ENCODE data around the gene SSTR3.

SSTR3 gene

GRCh38 chr22:37229012-37229804 lies 16.9 kb upstream of the SSTR3 start:
- DNase-seq (ENCODE audit: low read depth in 2 of 2), result no peak

- no peak for DNase-seq (ENCODE audit: low read depth in 2 of 2)
Observed at GRCh38 chr22:37228106-37229011, 16.1 kb upstream of the SSTR3 start.

- no peak for DNase-seq (ENCODE audit: low read depth in 2 of 2)
Observed at GRCh38 chr22:37226514-37226913, 14.2 kb upstream of the SSTR3 start.

DNA sequence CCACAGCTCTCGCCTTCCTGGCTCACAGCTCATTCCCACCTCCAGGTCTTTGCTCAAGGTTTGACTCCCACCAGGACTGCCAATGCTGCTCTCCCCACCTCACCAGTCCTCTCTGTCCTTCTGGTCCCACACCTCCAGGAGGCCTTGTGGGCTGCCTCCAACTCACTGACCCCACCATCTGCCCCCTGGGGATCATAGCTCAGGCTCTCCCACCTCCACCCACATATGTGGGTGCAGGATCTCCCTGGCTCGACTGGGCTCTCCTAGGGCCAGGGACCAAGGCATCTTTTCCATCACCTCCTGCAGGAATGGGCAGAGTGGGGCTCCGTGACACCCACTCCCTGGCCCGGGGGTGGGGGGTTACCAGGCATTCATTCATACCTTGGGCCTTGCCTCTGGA lies 13.8 kb upstream of the SSTR3 start:
- DNase-seq (ENCODE audit: low read depth in 2 of 2), result no peak

GRCh38 chr22:37225481-37225880 lies 13.2 kb upstream of the SSTR3 start:
- no peak for DNase-seq (ENCODE audit: low read depth in 2 of 2)

- DNase-seq (ENCODE audit: low read depth in 2 of 2), result no peak
Observed at GRCh38 chr22:37224757-37225420, 12.6 kb upstream of the SSTR3 start.

GRCh38 chr22:37223965-37224551 lies 11.8 kb upstream of the SSTR3 start:
- DNase-seq (ENCODE audit: low read depth in 2 of 2), result no peak

GRCh38 chr22:37222440-37222971 lies 10.2 kb upstream of the SSTR3 start:
- DNase-seq (ENCODE audit: low read depth in 2 of 2), result no peak

DNA sequence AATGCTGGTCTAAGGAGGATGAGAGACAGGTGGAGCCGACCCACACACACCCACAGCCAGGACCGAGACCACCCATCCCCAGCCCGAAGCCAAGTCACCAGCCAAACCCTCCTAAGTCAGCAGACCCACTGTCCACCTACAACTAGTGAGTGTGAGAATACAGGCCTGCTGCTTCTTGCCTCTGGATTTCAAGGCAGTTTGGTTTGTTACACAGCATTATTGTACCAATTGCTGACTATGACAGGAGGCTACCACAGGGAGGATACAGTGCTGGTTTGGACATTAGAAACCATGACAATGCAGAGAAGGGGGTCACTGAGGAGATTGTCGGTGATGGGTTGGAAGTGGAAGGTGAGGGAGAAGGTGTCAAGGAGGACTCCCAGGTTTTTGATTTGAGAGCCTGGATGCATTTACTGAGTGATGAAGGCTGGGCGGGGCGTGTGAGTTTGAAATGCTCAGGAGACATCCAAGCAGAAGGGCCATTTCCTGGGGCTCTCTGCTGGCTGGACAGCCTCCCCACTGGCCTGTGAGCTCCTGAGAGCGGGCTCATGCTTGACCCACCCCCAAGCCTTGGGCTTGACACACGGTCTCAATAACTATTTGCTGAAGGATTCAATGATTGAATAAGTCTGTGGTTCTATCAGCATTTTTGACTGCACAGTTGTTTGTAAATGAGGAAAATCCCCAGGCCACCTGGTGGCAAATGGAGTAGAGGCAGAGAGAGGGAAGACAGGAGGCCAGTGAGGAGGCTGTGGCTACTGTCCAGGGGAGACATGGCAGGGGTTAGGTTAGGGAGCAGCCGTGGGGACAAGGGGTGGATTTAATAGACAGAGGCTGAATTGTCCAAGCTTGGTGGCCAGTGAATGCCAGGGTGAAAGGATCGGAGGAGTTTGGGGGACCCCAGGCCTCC lies 9.4 kb upstream of the SSTR3 start:
- DNase-seq (ENCODE audit: low read depth in 2 of 2), result no peak

GRCh38 chr22:37220543-37220981 lies 8.3 kb upstream of the SSTR3 start:
- no peak for DNase-seq (ENCODE audit: low read depth in 2 of 2)

DNA sequence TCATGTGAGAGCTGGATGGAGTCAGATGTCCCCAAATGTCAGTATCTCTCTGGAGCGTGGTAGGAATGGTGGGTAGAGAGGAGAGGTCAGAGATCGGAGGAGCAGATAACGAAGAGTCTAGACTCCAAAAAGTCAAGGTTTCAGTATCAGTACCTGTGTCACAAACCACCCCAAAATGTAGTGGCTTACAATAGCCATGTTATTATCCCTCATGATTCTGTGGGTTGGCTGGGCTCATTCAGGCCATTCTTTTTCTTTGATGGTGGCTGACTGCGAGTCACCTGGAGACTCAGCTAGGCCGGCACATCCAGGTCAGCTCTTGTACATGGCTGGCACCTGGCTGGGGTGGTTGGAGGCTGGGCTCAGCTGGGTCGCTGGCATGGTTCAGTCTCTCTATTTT lies 7.3 kb upstream of the SSTR3 start:
- no peak for DNase-seq (ENCODE audit: low read depth in 2 of 2)

DNA sequence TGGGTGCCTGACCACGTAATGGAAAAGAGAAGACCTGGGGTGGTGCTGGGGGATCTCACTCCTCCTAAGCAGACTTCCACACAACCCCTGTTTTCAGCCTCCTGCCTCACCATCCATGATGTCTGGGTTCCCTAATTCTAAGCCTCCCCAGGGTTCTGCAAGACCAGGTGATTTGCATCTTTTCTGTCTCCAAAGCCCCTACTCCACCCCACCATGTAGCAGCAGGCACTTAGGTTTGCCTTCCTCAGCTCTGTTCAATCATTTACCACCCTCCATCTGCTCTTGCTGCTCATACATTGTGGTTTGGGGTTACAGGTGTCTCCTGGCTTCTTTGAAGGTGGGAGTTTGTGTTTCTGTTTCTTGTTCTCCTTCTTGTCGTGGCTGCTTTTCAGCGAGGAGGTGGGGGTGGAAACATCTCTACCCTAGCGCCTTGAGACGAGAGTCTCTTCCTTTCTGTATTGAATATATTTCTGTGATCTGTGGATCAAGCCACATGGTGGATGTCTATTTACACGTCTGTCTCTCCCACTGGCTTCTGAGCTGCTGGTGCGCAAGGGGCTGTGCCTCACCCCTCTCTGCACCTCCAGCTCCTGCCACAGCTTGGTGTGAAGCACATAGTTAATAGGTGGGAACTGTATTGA lies 6.6 kb upstream of the SSTR3 start:
- no peak for DNase-seq (ENCODE audit: low read depth in 2 of 2)

DNA sequence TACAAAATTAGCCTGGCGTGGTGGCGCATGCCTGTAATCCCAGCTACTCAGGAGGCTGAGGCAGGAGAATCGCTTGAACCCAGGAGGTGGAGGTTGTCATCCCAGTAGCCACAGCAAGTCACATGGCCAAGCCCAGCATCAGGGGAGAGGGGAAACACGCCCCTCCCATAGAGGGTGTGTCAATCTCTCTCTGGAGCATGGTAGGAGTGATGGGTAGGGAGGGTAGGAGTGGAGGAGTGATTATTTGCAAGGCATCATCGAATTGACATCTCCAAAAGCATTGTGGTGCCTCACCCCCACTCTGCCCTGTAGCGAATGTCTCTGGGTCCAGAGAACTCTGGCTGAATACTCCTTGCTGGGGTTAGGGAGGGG lies 6.1 kb upstream of the SSTR3 start:
- DNase-seq (ENCODE audit: low read depth in 2 of 2), result no peak

DNA sequence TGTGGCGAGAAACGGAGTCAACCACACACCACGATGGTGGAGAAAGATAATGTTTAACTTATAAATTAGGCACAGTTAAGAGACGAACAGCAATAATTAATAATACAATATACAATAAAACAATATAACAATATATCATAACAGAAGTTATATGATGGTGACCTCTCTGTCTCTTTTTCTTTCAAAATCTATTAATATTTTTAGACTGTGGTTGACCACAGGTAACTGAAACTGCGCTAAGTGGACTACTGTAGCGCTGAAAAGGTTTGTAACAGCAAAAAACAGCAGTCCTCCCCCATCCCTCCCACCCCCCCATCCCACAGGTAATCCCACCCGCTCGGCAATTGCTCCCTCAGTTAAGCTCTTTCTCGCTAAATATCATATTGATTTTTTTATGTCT lies 3.6 kb upstream of the SSTR3 start:
- DNase-seq (ENCODE audit: low read depth in 2 of 2), result no peak

GRCh38 chr22:37214731-37215030 lies 2.4 kb upstream of the SSTR3 start:
- DNase-seq (ENCODE audit: low read depth in 2 of 2), result no peak

GRCh38 chr22:37213941-37214730 lies 1.9 kb upstream of the SSTR3 start:
- no peak for DNase-seq (ENCODE audit: low read depth in 2 of 2)

- no peak for DNase-seq (ENCODE audit: low read depth in 2 of 2)
Observed at GRCh38 chr22:37213218-37213855, 1.1 kb upstream of the SSTR3 start.

- DNase-seq (ENCODE audit: low read depth in 2 of 2), result no peak
Observed at GRCh38 chr22:37211866-37212173, 457 bp downstream of the SSTR3 start.
